ENCODE data around the gene P2RY8. TPM values are rescaled to one million over a fixed set of nuclear protein-coding genes. Genes with fewer than 3 reads are reported as not detected.
"Not testable (repeated sequence)": the region's sequence is repeated elsewhere in the genome, so short reads cannot be mapped to it uniquely, and the experiment has no call there.

The P2RY8 gene
- total RNA-seq, 2 experiments from 2014 or later = 139 TPM

- no peaks in the 10 kb centered on the region for H3K9me3 Mint-ChIP-seq
- H3K4me3 Mint-ChIP-seq = no peak overlapping the region
- no peaks in the 10 kb centered on the region for H3K36me3 ChIP-seq (ENCODE audit: insufficient read depth, low read length)
- intact Hi-C loops (cut with DNase I, micrococcal nuclease) = loop anchor here in 1 of 2 experiments (2.0 kb wide), 2 partner anchors 22 to 40 kb away; partner anchors contain the start of gene P2RY8
- no peak for TF ChIP-seq CTCF (IDR thresholded peaks at IDR 0.05)
- H3K4me3 ChIP-seq (ENCODE audit: low read length) = peak overlapping the region; percentile 9
- H3K27me3 ChIP-seq (ENCODE audit: control insufficient read depth in 1 of 2, insufficient read depth in 2 of 2, low read length in 2 of 2) = no peaks in the 10 kb centered on the region
- H3K36me3 Mint-ChIP-seq (ENCODE audit: low read depth) = no peaks in the 10 kb centered on the region
- H3K27ac Mint-ChIP-seq = no peak overlapping the region
- H3K27ac ChIP-seq (ENCODE audit: low read depth in 1 of 2, low read length in 2 of 2) = peak overlapping the region; percentile 29 to 50
- no peaks in the 10 kb centered on the region for H3K27me3 Mint-ChIP-seq
- no peaks in the 10 kb centered on the region for H3K9me3 ChIP-seq (ENCODE audit: control insufficient read depth in 1 of 2, insufficient read depth in 1 of 2, low read length in 2 of 2)
- peaks cover 14% of the 10 kb centered on the region for H3K4me1 Mint-ChIP-seq (ENCODE audit: low read depth)
- DNase-seq = peak in 3 of 14 experiments; percentile 64 to 78 (median 70)
- peaks cover 54% of the 10 kb centered on the region for H3K4me1 ChIP-seq (ENCODE audit: insufficient read depth, low read length)
- POLR2A ChIA-PET = no interaction called here
- CTCF ChIA-PET = no interaction called here
- ATAC-seq (ENCODE audit: poor library complexity) = peak; percentile 70
Measured at GRCh38 chrX:1576201-1576992, 39.4 kb upstream of the P2RY8 start.

DNA sequence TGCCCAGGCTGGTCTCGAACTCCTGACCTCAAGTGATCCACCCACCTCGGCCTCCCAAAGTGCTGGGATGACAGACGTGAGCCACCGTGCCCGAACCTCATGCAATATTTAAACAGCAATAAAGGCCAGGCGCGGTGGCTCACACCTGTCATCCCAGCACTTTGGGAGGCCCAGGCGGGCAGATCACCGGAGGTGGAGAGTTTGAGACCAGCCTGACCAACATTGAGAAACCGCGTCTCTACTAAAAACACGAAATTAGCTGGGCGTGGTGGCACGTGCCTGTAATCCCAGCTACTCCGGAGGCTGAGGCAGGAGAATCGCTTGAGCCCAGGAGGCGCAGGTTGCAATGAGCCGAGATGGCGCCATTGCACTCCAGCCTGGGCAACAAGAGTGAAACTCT, 37.2 kb upstream of the P2RY8 start:
- not testable (repeated sequence) for H3K27ac ChIP-seq (ENCODE audit: low read depth in 1 of 2, low read length in 2 of 2)
- peaks cover 69% of the 10 kb centered on the region for H3K4me1 ChIP-seq (ENCODE audit: insufficient read depth, low read length)

GRCh38 chrX:1564750-1565683, 28.0 kb upstream of the P2RY8 start:
- Mint-ChIP-seq H3K9me3 (no peaks in the 10 kb centered on the region), H3K4me3 (no peak overlapping the region), H3K27me3 (no peaks in the 10 kb centered on the region), H3K36me3 (ENCODE audit: low read depth) (no peaks in the 10 kb centered on the region), H3K4me1 (ENCODE audit: low read depth) (peaks cover 65% of the 10 kb centered on the region), H3K27ac (peak overlapping the region; percentile 49)
- Histone ChIP-seq H3K4me1 (ENCODE audit: insufficient read depth, low read length) (peaks cover 55% of the 10 kb centered on the region), H3K27me3 (ENCODE audit: control insufficient read depth in 1 of 2, insufficient read depth in 2 of 2, low read length in 2 of 2) (no peaks in the 10 kb centered on the region), H3K27ac (ENCODE audit: low read depth in 1 of 2, low read length in 2 of 2) (no peak overlapping the region), H3K4me3 (ENCODE audit: low read length) (no peak overlapping the region), H3K36me3 (ENCODE audit: insufficient read depth, low read length) (no peaks in the 10 kb centered on the region), H3K9me3 (ENCODE audit: control insufficient read depth in 1 of 2, insufficient read depth in 1 of 2, low read length in 2 of 2) (no peaks in the 10 kb centered on the region)
- no peak for TF ChIP-seq CTCF (IDR thresholded peaks at IDR 0.05)
- ATAC-seq (ENCODE audit: poor library complexity) (peak; percentile 41), DNase-seq (peak in 1 of 14 experiments; percentile 32)
- POLR2A ChIA-PET = no interaction called here
- CTCF ChIA-PET = no interaction called here
- intact Hi-C loops (cut with DNase I, micrococcal nuclease) = no loop called here

More for the DNA sequence above, 37.2 kb upstream of the P2RY8 start:
- ATAC-seq (ENCODE audit: poor library complexity); H3K27me3 Mint-ChIP-seq; H3K36me3 ChIP-seq (ENCODE audit: insufficient read depth, low read length); CTCF ChIA-PET; H3K36me3 Mint-ChIP-seq (ENCODE audit: low read depth); H3K4me3 Mint-ChIP-seq; intact Hi-C loops (cut with DNase I, micrococcal nuclease); DNase-seq; POLR2A ChIA-PET; H3K27me3 ChIP-seq (ENCODE audit: control insufficient read depth in 1 of 2, insufficient read depth in 2 of 2, low read length in 2 of 2); H3K4me3 ChIP-seq (ENCODE audit: low read length); H3K9me3 ChIP-seq (ENCODE audit: control insufficient read depth in 1 of 2, insufficient read depth in 1 of 2, low read length in 2 of 2); H3K9me3 Mint-ChIP-seq; H3K27ac Mint-ChIP-seq: not testable (repeated sequence)
- H3K4me1 Mint-ChIP-seq (ENCODE audit: low read depth) = peaks cover 28% of the 10 kb centered on the region

GRCh38 chrX:1564077-1564476, 27.1 kb upstream of the P2RY8 start:
- H3K36me3 ChIP-seq (ENCODE audit: insufficient read depth, low read length); H3K36me3 Mint-ChIP-seq (ENCODE audit: low read depth); H3K4me3 ChIP-seq (ENCODE audit: low read length); H3K27me3 Mint-ChIP-seq; POLR2A ChIA-PET; H3K27ac ChIP-seq (ENCODE audit: low read depth in 1 of 2, low read length in 2 of 2); intact Hi-C loops (cut with DNase I, micrococcal nuclease); H3K9me3 Mint-ChIP-seq; H3K9me3 ChIP-seq (ENCODE audit: control insufficient read depth in 1 of 2, insufficient read depth in 1 of 2, low read length in 2 of 2); ATAC-seq (ENCODE audit: poor library complexity); CTCF ChIA-PET; DNase-seq; H3K27me3 ChIP-seq (ENCODE audit: control insufficient read depth in 1 of 2, insufficient read depth in 2 of 2, low read length in 2 of 2): not testable (repeated sequence)
- Mint-ChIP-seq H3K4me3 (peak overlapping the region; percentile 7), H3K4me1 (ENCODE audit: low read depth) (peaks cover 60% of the 10 kb centered on the region), H3K27ac (peak overlapping the region; percentile 61)
- peaks cover 52% of the 10 kb centered on the region for H3K4me1 ChIP-seq (ENCODE audit: insufficient read depth, low read length)
